WI38 (cell line): ENCODE data around the gene CADM2.

Source experiments
- H3K4me3 ChIP-seq: 2 replicates; pipeline ENCODE4 v1.5.1; 2011; ENCODE audit warnings: low read depth, mild to moderate bottlenecking, control low read depth, low read length
- TF ChIP-seq, protein P1 (sequence below): IDR thresholded peaks from 2 replicates; pipeline ENCODE4 v1.5.1; 2012; ENCODE audit warnings: low read depth, mild to moderate bottlenecking, control low read depth, low read length

CADM2 gene

GRCh38 chr3:85930718-85931117 lies 971.9 kb downstream of the CADM2 start:
- TF ChIP-seq, protein P1, sequence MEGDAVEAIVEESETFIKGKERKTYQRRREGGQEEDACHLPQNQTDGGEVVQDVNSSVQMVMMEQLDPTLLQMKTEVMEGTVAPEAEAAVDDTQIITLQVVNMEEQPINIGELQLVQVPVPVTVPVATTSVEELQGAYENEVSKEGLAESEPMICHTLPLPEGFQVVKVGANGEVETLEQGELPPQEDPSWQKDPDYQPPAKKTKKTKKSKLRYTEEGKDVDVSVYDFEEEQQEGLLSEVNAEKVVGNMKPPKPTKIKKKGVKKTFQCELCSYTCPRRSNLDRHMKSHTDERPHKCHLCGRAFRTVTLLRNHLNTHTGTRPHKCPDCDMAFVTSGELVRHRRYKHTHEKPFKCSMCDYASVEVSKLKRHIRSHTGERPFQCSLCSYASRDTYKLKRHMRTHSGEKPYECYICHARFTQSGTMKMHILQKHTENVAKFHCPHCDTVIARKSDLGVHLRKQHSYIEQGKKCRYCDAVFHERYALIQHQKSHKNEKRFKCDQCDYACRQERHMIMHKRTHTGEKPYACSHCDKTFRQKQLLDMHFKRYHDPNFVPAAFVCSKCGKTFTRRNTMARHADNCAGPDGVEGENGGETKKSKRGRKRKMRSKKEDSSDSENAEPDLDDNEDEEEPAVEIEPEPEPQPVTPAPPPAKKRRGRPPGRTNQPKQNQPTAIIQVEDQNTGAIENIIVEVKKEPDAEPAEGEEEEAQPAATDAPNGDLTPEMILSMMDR: no peak
- no peak overlapping the region for H3K4me3 ChIP-seq

DNA sequence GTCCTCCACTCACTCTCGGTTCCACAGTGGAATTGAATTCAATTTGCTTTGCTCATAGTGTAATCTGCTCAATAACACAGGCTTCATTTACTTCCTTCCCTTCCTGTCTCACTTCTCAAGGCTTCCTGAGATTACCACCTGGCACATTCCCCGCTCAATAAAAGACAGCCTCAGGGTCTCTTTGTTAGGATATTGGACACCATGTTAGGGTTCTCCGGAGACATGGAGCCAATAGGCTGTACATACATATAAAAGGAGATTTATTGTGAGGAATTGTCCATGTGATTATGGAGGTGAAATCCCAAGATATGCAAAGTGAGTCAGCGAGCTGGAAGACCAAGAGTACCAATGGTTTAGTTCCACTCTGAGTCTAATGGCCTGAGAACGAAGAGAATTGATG lies 974.5 kb downstream of the CADM2 start:
- H3K4me3 ChIP-seq: no peak overlapping the region

GRCh38 chr3:85935171-85935570 lies 976.4 kb downstream of the CADM2 start:
- TF ChIP-seq, protein P1: no peak
- H3K4me3 ChIP-seq: no peak overlapping the region

More for the DNA sequence above, 974.5 kb downstream of the CADM2 start:
- TF ChIP-seq, protein P1: no peak

DNA sequence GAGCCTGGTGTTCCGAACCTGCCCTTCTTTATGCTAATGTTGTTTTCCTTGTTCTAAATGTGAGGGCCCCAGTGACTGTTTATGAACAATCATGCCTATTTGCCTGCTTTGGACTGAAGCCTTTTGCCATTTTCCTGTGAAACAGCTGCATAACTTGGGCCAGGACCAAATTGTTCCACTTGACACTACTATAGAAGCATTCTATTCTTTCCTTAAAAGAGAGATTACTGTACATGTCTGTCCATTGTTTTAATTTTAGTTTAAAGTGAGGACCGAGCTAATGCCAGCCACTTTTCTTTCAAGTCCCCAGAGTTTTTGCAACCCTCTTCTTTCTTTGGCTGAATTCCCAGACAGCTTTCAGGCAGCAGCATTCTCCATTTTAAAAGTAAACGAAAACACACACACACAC lies 980.3 kb downstream of the CADM2 start:
- TF ChIP-seq, protein P1: no peak
- no peak overlapping the region for H3K4me3 ChIP-seq

- TF ChIP-seq, protein P1: no peak
- no peak overlapping the region for H3K4me3 ChIP-seq
These were observed 991.6 kb downstream of the CADM2 start for GRCh38 chr3:85950435-85950834.

DNA sequence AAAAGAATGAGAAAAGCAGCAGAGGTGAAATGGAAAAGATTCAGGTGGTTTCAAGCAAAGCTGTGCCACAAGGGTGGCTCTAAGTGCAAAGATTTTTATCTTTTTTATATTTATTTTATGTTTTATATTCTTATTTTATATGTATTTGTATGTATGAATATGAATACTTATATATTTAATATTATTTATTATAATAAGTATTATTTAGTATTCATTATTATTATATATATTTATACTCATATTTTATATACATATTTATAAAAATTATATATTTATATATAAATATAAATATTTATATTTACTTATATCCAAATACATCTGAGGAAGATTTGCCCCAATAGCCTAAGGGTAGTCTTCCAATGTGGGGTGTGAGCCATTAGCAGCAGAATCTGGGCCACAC lies 1002.0 kb downstream of the CADM2 start:
- H3K4me3 ChIP-seq: no peak overlapping the region
- TF ChIP-seq, protein P1: no peak

GRCh38 chr3:85977615-85978338 lies 1019.0 kb downstream of the CADM2 start:
- H3K4me3 ChIP-seq: no peak overlapping the region
- TF ChIP-seq, protein P1: no peak
